Activated naive CD4-positive, alpha-beta T cell treated with anti-CD3 and anti-CD28 coated beads, Interleukin-2, amount 50 U/mL, for 24 hours (primary cell): ENCODE results near the gene MYOCD.
"Not testable (repeated sequence)": the region's sequence is repeated elsewhere in the genome, so short reads cannot be mapped to it uniquely, and the experiment has no call there.

Source experiments
- H3K27ac Mint-ChIP-seq: one replicate; pipeline ENCODE4 v1.8.0; 2021; ENCODE audit warnings: mild to moderate bottlenecking, mixed read lengths
- H3K27me3 Mint-ChIP-seq: one replicate; pipeline ENCODE4 v1.8.0; 2021; ENCODE audit warnings: mixed read lengths
- H3K36me3 Mint-ChIP-seq: one replicate; pipeline ENCODE4 v1.8.0; 2021; ENCODE audit warnings: mixed read lengths
- H3K4me1 Mint-ChIP-seq: one replicate; pipeline ENCODE4 v1.8.0; 2021; ENCODE audit warnings: mixed read lengths
- H3K4me3 Mint-ChIP-seq: one replicate; pipeline ENCODE4 v1.8.0; 2021; ENCODE audit warnings: mild to moderate bottlenecking, mixed read lengths
- H3K9me3 Mint-ChIP-seq: one replicate; pipeline ENCODE4 v1.8.0; 2021; ENCODE audit warnings: mixed read lengths

MYOCD gene

GRCh38 chr17:12634789-12635414, 30.8 kb upstream of the MYOCD start:
- H3K27ac Mint-ChIP-seq, result no peak overlapping the region
- no peaks in the 10 kb centered on the region for H3K9me3 Mint-ChIP-seq
- peaks cover 16% of the 10 kb centered on the region for H3K27me3 Mint-ChIP-seq
- H3K4me3 Mint-ChIP-seq, result no peak overlapping the region
- no peaks in the 10 kb centered on the region for H3K36me3 Mint-ChIP-seq
- H3K4me1 Mint-ChIP-seq, result no peaks in the 10 kb centered on the region

DNA sequence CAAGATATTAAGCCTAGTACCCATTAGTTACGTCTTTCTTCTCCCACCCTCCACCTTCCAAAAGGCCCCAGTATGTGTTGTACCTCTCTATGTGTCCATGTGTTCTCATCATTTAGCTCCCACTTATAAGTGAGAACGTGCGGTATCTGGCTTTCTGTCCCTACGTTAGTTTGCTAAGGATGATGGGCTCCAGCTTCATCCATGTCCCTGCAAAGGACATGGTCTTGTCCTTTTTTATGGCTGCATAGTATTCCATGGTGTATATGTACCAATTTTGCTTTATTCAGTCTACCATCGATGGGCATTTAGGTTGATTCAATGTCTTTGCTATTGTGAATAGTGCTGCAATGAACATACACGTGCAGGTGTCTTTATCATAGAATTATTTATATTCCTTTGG, 29.7 kb upstream of the MYOCD start:
- peaks cover 16% of the 10 kb centered on the region for H3K27me3 Mint-ChIP-seq
- H3K36me3 Mint-ChIP-seq, H3K4me3 Mint-ChIP-seq, H3K27ac Mint-ChIP-seq, H3K9me3 Mint-ChIP-seq, H3K4me1 Mint-ChIP-seq: not testable (repeated sequence)

DNA sequence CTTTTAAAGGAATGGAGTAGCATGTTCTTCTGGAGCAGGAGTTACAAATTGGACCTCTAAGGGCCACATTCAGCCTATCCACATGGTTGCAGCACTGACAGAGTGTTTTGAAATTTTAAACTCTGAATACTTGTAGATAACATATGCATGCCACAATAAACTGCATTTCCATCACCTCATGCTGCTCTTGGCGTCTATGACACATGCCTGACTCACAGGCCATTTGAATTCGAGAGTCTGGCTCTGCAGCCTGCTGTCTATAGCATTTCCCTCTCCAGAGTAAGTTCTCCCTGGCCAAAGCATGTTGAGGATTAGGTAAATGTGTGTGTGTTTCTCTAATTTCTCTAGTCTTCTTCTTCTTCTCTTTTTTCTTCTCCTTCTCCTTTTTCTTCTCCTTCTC, 28.7 kb upstream of the MYOCD start:
- Mint-ChIP-seq H3K27ac (no peak overlapping the region), H3K9me3 (no peaks in the 10 kb centered on the region), H3K36me3 (no peaks in the 10 kb centered on the region), H3K4me1 (no peaks in the 10 kb centered on the region), H3K27me3 (peaks cover 16% of the 10 kb centered on the region), H3K4me3 (no peak overlapping the region)

DNA sequence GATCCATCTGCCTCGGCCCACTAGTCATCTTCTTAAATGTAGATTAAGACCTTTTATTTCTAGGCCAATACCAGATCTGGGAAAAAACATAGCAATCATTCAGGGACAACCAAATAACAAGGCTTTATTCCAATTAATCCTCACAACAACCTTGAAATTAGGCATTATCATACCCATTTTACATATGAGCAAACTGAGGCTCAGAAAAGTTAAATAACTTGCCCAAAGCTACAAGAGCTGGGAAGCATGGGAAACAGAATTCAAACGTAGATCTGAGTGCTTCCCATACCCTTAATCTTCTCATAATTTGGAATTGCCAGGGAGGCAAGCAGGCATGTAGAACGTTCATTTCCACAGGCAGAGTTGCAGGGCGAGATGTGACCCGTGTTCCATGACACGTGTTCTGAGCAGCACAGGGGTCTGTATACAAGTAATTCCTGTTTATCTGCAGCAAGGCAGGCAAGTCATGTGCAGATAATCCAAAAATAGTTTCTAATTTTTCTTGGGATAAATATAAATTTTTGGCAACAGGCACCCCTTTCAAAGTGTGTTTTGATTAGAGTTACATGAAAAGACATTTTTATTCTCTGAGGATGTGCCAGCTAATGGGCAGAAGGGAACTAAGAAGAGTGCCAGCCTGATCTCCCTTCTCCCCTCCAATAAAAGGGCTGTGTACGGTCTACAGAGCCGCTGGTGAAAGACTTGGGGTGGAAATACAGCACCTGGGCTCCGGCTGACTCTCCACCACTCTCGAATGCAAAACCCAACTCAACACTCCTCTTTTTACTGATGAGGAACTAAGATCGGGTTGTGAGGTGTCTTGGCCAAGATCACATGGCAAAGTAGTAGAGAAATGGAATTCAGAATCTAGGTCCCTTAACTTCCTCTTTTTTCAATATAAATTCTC, 27.7 kb upstream of the MYOCD start:
- Mint-ChIP-seq H3K9me3 (no peaks in the 10 kb centered on the region), H3K4me1 (no peaks in the 10 kb centered on the region), H3K27ac (no peak overlapping the region), H3K36me3 (no peaks in the 10 kb centered on the region), H3K27me3 (peaks cover 16% of the 10 kb centered on the region), H3K4me3 (no peak overlapping the region)

- peaks cover 5% of the 10 kb centered on the region for H3K9me3 Mint-ChIP-seq
- H3K27ac Mint-ChIP-seq, result no peak overlapping the region
- H3K4me1 Mint-ChIP-seq, result no peaks in the 10 kb centered on the region
- H3K27me3 Mint-ChIP-seq, result peaks cover 14% of the 10 kb centered on the region
- no peaks in the 10 kb centered on the region for H3K36me3 Mint-ChIP-seq
- no peak overlapping the region for H3K4me3 Mint-ChIP-seq
Observed at GRCh38 chr17:12640364-12640763, 25.3 kb upstream of the MYOCD start.

DNA sequence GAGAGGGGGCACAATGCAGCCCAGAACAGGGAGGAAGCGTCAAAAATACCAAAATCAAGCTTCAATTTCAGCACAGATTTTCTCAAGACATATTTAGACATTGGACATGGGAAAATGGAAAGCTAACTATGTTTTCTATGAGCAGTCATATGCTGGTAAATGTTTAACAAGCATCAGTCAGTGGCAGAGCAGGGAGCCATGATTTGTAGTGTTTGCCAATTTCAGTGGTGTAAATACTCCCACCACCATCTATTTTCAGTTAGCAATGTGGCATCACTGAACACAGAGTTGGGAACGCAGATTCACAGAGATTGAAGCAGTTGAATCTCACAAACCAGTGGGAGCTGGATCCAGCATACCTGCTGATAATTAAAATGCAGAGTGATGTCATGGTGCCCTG, 24.6 kb upstream of the MYOCD start:
- no peak overlapping the region for H3K27ac Mint-ChIP-seq
- H3K27me3 Mint-ChIP-seq, result peaks cover 11% of the 10 kb centered on the region
- no peaks in the 10 kb centered on the region for H3K36me3 Mint-ChIP-seq
- no peaks in the 10 kb centered on the region for H3K4me1 Mint-ChIP-seq
- peaks cover 5% of the 10 kb centered on the region for H3K9me3 Mint-ChIP-seq
- H3K4me3 Mint-ChIP-seq, result no peak overlapping the region

GRCh38 chr17:12642034-12642433, 23.7 kb upstream of the MYOCD start:
- Mint-ChIP-seq H3K36me3 (no peaks in the 10 kb centered on the region), H3K9me3 (peaks cover 5% of the 10 kb centered on the region), H3K27me3 (peaks cover 8% of the 10 kb centered on the region), H3K4me3 (no peak overlapping the region), H3K4me1 (no peaks in the 10 kb centered on the region), H3K27ac (no peak overlapping the region)

GRCh38 chr17:12643822-12644221, 21.9 kb upstream of the MYOCD start:
- no peaks in the 10 kb centered on the region for H3K36me3 Mint-ChIP-seq
- H3K27ac Mint-ChIP-seq, result no peak overlapping the region
- no peaks in the 10 kb centered on the region for H3K4me1 Mint-ChIP-seq
- peaks cover 5% of the 10 kb centered on the region for H3K9me3 Mint-ChIP-seq
- H3K4me3 Mint-ChIP-seq, result no peak overlapping the region
- H3K27me3 Mint-ChIP-seq, result peaks cover 2% of the 10 kb centered on the region

- H3K27ac Mint-ChIP-seq, result no peak overlapping the region
- H3K36me3 Mint-ChIP-seq, result no peaks in the 10 kb centered on the region
- H3K4me3 Mint-ChIP-seq, result no peak overlapping the region
- H3K9me3 Mint-ChIP-seq, result peaks cover 5% of the 10 kb centered on the region
- peaks cover 2% of the 10 kb centered on the region for H3K27me3 Mint-ChIP-seq
- H3K4me1 Mint-ChIP-seq, result no peaks in the 10 kb centered on the region
Observed at GRCh38 chr17:12644623-12645022, 21.1 kb upstream of the MYOCD start.

- Mint-ChIP-seq H3K36me3 (no peaks in the 10 kb centered on the region), H3K27ac (no peak overlapping the region), H3K9me3 (peaks cover 5% of the 10 kb centered on the region), H3K4me1 (no peaks in the 10 kb centered on the region), H3K4me3 (no peak overlapping the region), H3K27me3 (peaks cover 2% of the 10 kb centered on the region)
Observed at GRCh38 chr17:12646761-12647422, 18.8 kb upstream of the MYOCD start.

DNA sequence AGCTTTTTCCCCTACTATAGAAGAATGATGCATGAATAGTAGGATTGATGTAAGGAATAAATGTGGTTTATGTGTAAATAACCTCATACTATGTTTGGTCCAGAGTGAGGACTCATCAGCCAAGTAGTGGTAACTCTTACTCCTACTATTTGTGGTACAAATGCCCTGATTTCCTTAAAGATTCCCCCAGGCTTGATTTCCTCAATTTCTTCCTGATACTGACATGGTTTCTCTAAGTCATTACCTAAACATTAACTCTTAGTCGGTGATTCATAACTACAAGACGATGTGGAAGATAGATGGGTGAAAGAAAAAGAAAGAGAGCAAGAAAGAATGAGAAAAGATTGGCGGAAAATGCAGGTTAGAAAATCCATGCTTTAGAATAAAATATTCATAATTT, 17.2 kb upstream of the MYOCD start:
- H3K9me3 Mint-ChIP-seq, result peaks cover 1% of the 10 kb centered on the region
- no peak overlapping the region for H3K4me3 Mint-ChIP-seq
- no peaks in the 10 kb centered on the region for H3K4me1 Mint-ChIP-seq
- H3K27me3 Mint-ChIP-seq, result peaks cover under 1% of the 10 kb centered on the region
- no peaks in the 10 kb centered on the region for H3K36me3 Mint-ChIP-seq
- H3K27ac Mint-ChIP-seq, result no peak overlapping the region

GRCh38 chr17:12655936-12656335, 9.8 kb upstream of the MYOCD start:
- H3K4me3 Mint-ChIP-seq, result no peak overlapping the region
- H3K4me1 Mint-ChIP-seq, result no peaks in the 10 kb centered on the region
- H3K27me3 Mint-ChIP-seq, result no peaks in the 10 kb centered on the region
- H3K27ac Mint-ChIP-seq, result no peak overlapping the region
- H3K9me3 Mint-ChIP-seq, result no peaks in the 10 kb centered on the region
- no peaks in the 10 kb centered on the region for H3K36me3 Mint-ChIP-seq

GRCh38 chr17:12656354-12656753, 9.3 kb upstream of the MYOCD start:
- no peaks in the 10 kb centered on the region for H3K9me3 Mint-ChIP-seq
- no peaks in the 10 kb centered on the region for H3K27me3 Mint-ChIP-seq
- no peaks in the 10 kb centered on the region for H3K36me3 Mint-ChIP-seq
- H3K4me1 Mint-ChIP-seq, result no peaks in the 10 kb centered on the region
- no peak overlapping the region for H3K4me3 Mint-ChIP-seq
- no peak overlapping the region for H3K27ac Mint-ChIP-seq

DNA sequence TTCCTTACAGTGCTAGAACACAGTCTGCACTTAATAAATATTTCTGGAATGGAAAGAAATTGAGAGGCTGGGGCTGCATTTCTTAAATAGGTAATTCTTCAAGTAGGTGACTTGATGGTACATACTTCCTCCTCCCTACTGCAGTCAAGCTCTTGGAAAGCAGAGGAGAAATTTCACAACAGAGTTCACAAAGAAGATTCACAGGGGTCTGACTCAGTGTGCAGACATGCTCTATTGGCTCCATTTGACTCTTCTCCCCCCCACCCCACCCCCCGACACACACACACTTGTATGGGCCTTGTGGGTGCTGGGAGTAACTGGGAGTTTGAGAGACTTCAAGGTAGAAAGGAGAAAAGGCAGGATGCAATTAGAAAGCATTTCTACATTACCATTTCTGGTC, 6.2 kb upstream of the MYOCD start:
- Mint-ChIP-seq H3K27me3 (peaks cover 14% of the 10 kb centered on the region), H3K4me1 (no peaks in the 10 kb centered on the region), H3K27ac (no peak overlapping the region), H3K4me3 (no peak overlapping the region), H3K36me3 (no peaks in the 10 kb centered on the region), H3K9me3 (no peaks in the 10 kb centered on the region)

DNA sequence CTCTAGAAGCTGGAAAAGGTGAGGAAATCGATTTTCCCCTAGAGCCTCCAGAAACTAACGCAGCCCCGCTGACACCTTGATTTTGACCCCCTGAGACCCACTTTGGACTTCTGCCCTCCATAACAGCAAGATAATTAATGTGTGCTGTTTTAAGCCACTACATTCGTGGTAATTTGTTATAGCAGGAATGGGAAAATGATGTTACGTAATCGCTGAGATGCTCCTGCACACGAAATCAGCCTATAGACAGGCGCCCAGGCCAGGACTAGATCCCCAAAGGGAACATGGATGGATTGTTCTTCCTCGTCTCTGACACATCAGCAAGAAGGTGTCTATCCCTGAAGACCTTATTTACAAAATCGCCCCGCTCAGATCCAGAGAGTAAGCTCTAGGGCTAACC, 1.4 kb upstream of the MYOCD start:
- no peak overlapping the region for H3K27ac Mint-ChIP-seq
- H3K4me3 Mint-ChIP-seq, result no peak overlapping the region
- H3K27me3 Mint-ChIP-seq, result peaks cover 38% of the 10 kb centered on the region
- H3K9me3 Mint-ChIP-seq, result no peaks in the 10 kb centered on the region
- no peaks in the 10 kb centered on the region for H3K4me1 Mint-ChIP-seq
- H3K36me3 Mint-ChIP-seq, result peaks cover 2% of the 10 kb centered on the region

DNA sequence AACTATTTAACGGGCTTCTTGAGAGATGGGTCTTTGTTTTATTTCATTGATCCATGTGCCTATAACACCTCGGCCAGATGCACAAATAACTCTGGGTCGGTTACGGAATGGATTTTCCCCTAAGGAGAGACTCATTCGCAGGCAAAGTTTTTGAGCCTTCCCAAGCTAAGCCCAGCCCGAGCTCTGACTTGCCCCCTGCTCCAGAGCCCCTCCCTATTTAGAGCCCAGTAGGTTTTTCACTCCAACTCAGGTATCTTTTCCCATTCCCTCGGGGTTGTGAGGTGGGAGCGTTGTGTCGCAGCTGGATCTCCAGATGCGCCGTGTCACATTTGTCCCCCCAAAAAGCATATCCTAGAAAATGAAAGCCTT, 812 bp upstream of the MYOCD start:
- Mint-ChIP-seq H3K36me3 (peaks cover 2% of the 10 kb centered on the region), H3K9me3 (no peaks in the 10 kb centered on the region), H3K27me3 (peaks cover 40% of the 10 kb centered on the region), H3K4me1 (no peaks in the 10 kb centered on the region), H3K4me3 (no peak overlapping the region), H3K27ac (no peak overlapping the region)
